IgD-negative memory B cell (primary cell): ENCODE measurements around the gene LMBRD2. TPM values are rescaled to one million over a fixed set of nuclear protein-coding genes. Genes with fewer than 3 reads are reported as not detected.
A peak's percentile ranks its signal among the peaks of the same experiment; 100 is the strongest.

Source experiments
- H3K27ac Mint-ChIP-seq, 3 donors: one replicate each; pipeline ENCODE4 v1.8.0; 2020 to 2022; ENCODE audit warnings: mild to moderate bottlenecking in 3 of 3, mixed read lengths in 3 of 3, moderate library complexity in 1 of 3
- H3K27me3 Mint-ChIP-seq: one replicate; pipeline ENCODE4 v1.8.0; 2021; ENCODE audit warnings: mixed read lengths
- H3K36me3 Mint-ChIP-seq: one replicate; pipeline ENCODE4 v1.8.0; 2020; ENCODE audit warnings: mild to moderate bottlenecking, mixed read lengths
- H3K4me1 Mint-ChIP-seq, 3 donors: one replicate each; pipeline ENCODE4 v1.8.0; 2020 to 2022; ENCODE audit warnings: mixed read lengths in 3 of 3, mild to moderate bottlenecking in 1 of 3
- H3K4me3 Mint-ChIP-seq, 4 donors: one replicate each; pipeline ENCODE4 v1.8.0; 2020 to 2022; ENCODE audit warnings: mild to moderate bottlenecking in 4 of 4, mixed read lengths in 4 of 4, moderate library complexity in 3 of 4
- H3K9me3 Mint-ChIP-seq, 3 donors: one replicate each; pipeline ENCODE4 v1.8.0; 2020 to 2021; ENCODE audit warnings: mixed read lengths in 3 of 3, mild to moderate bottlenecking in 1 of 3
- polyA plus RNA-seq: library from polyadenylated mRNA; unstranded; fragments of 300-500 nt; fragmentation: Illumina TruSeq; gene quantifications from one replicate; pipeline ENCODE4 v1.2.3, GENCODE V29; 2021

LMBRD2 gene
- polyA plus RNA-seq, 1 donor from 2014 or later, result 2.5 TPM

- Mint-ChIP-seq H3K4me3 (no peak overlapping the region), H3K4me1 (peaks cover 10 to 14% (median 11%) of the 10 kb centered on the region in 3 donors), H3K27me3 (no peaks in the 10 kb centered on the region), H3K27ac (no peak overlapping the region), H3K9me3 (no peaks in the 10 kb centered on the region), H3K36me3 (peaks cover 6% of the 10 kb centered on the region)
Measured at GRCh38 chr5:36174119-36174518, 22.4 kb upstream of the LMBRD2 start.

- Mint-ChIP-seq H3K4me3 (no peak overlapping the region), H3K36me3 (peaks cover 7% of the 10 kb centered on the region), H3K27ac (no peak overlapping the region)
Measured at GRCh38 chr5:36173426-36173825, 21.7 kb upstream of the LMBRD2 start.

GRCh38 chr5:36172599-36172998, 20.9 kb upstream of the LMBRD2 start:
- peaks cover 8 to 14% (median 10%) of the 10 kb centered on the region in 3 donors for H3K4me1 Mint-ChIP-seq
- no peak overlapping the region for H3K4me3 Mint-ChIP-seq
- H3K27ac Mint-ChIP-seq, result no peak overlapping the region
- no peaks in the 10 kb centered on the region for H3K27me3 Mint-ChIP-seq
- no peaks in the 10 kb centered on the region for H3K9me3 Mint-ChIP-seq
- H3K36me3 Mint-ChIP-seq, result peaks cover 6% of the 10 kb centered on the region

More at GRCh38 chr5:36173426-36173825, 21.7 kb upstream of the LMBRD2 start:
- Mint-ChIP-seq H3K27me3 (no peaks in the 10 kb centered on the region), H3K9me3 (no peaks in the 10 kb centered on the region), H3K4me1 (peaks cover 10 to 14% (median 11%) of the 10 kb centered on the region in 3 donors)

- Mint-ChIP-seq H3K36me3 (peaks cover 8% of the 10 kb centered on the region), H3K27me3 (no peaks in the 10 kb centered on the region), H3K9me3 (no peaks in the 10 kb centered on the region), H3K27ac (no peak overlapping the region), H3K4me3 (no peak overlapping the region), H3K4me1 (peaks cover 0 to 7% (median 0%) of the 10 kb centered on the region in 3 donors)
Measured at GRCh38 chr5:36170832-36171424, 19.2 kb upstream of the LMBRD2 start.

GRCh38 chr5:36168737-36169136, 17.1 kb upstream of the LMBRD2 start:
- no peaks in the 10 kb centered on the region for H3K9me3 Mint-ChIP-seq
- peaks cover 0 to 2% (median 0%) of the 10 kb centered on the region in 3 donors for H3K4me1 Mint-ChIP-seq
- H3K4me3 Mint-ChIP-seq, result no peak overlapping the region
- peaks cover 8% of the 10 kb centered on the region for H3K36me3 Mint-ChIP-seq
- H3K27ac Mint-ChIP-seq, result no peak overlapping the region
- no peaks in the 10 kb centered on the region for H3K27me3 Mint-ChIP-seq

- Mint-ChIP-seq H3K4me3 (no peak overlapping the region), H3K4me1 (peaks cover 0 to 9% (median 3%) of the 10 kb centered on the region in 3 donors), H3K9me3 (no peaks in the 10 kb centered on the region), H3K27ac (no peak overlapping the region), H3K27me3 (no peaks in the 10 kb centered on the region), H3K36me3 (peaks cover 11% of the 10 kb centered on the region)
Measured at GRCh38 chr5:36164461-36164860, 12.8 kb upstream of the LMBRD2 start.

GRCh38 chr5:36162810-36163486, 11.3 kb upstream of the LMBRD2 start:
- Mint-ChIP-seq H3K9me3 (no peaks in the 10 kb centered on the region), H3K4me1 (peaks cover 0 to 12% (median 3%) of the 10 kb centered on the region in 3 donors), H3K4me3 (no peak overlapping the region), H3K27ac (no peak overlapping the region), H3K36me3 (peaks cover 8% of the 10 kb centered on the region), H3K27me3 (no peaks in the 10 kb centered on the region)

GRCh38 chr5:36161361-36161760, 9.7 kb upstream of the LMBRD2 start:
- H3K27me3 Mint-ChIP-seq, result no peaks in the 10 kb centered on the region
- peak overlapping the region in 1 of 3 donors; percentile 54 for H3K27ac Mint-ChIP-seq
- peaks cover 11% of the 10 kb centered on the region for H3K36me3 Mint-ChIP-seq
- H3K4me1 Mint-ChIP-seq, result peaks cover 8 to 16% (median 11%) of the 10 kb centered on the region in 3 donors
- no peaks in the 10 kb centered on the region for H3K9me3 Mint-ChIP-seq
- no peak overlapping the region for H3K4me3 Mint-ChIP-seq

- Mint-ChIP-seq H3K27me3 (no peaks in the 10 kb centered on the region), H3K27ac (peak overlapping the region in 1 of 3 donors; percentile 54), H3K4me1 (peaks cover 8 to 18% (median 11%) of the 10 kb centered on the region in 3 donors), H3K9me3 (no peaks in the 10 kb centered on the region), H3K4me3 (no peak overlapping the region), H3K36me3 (peaks cover 10% of the 10 kb centered on the region)
Measured at GRCh38 chr5:36160617-36161016, 8.9 kb upstream of the LMBRD2 start.

GRCh38 chr5:36158144-36158543, 6.5 kb upstream of the LMBRD2 start:
- H3K4me1 Mint-ChIP-seq, result peaks cover 9 to 29% (median 20%) of the 10 kb centered on the region in 3 donors

GRCh38 chr5:36156619-36157018, 4.9 kb upstream of the LMBRD2 start:
- no peak overlapping the region for H3K27ac Mint-ChIP-seq
- peaks cover 18 to 36% (median 30%) of the 10 kb centered on the region in 3 donors for H3K4me1 Mint-ChIP-seq
- no peaks in the 10 kb centered on the region for H3K27me3 Mint-ChIP-seq
- peak overlapping the region in 1 of 4 donors; percentile 66 for H3K4me3 Mint-ChIP-seq
- no peaks in the 10 kb centered on the region for H3K9me3 Mint-ChIP-seq
- H3K36me3 Mint-ChIP-seq, result peaks cover 5% of the 10 kb centered on the region

More at GRCh38 chr5:36158144-36158543, 6.5 kb upstream of the LMBRD2 start:
- Mint-ChIP-seq H3K36me3 (peaks cover 9% of the 10 kb centered on the region), H3K9me3 (no peaks in the 10 kb centered on the region), H3K27me3 (no peaks in the 10 kb centered on the region), H3K27ac (no peak overlapping the region), H3K4me3 (no peak overlapping the region)

GRCh38 chr5:36156121-36156601, 4.5 kb upstream of the LMBRD2 start:
- Mint-ChIP-seq H3K9me3 (no peaks in the 10 kb centered on the region), H3K36me3 (peaks cover 5% of the 10 kb centered on the region), H3K4me1 (peaks cover 18 to 32% (median 30%) of the 10 kb centered on the region in 3 donors), H3K4me3 (no peak overlapping the region), H3K27me3 (no peaks in the 10 kb centered on the region), H3K27ac (no peak overlapping the region)

GRCh38 chr5:36155291-36155690, 3.6 kb upstream of the LMBRD2 start:
- Mint-ChIP-seq H3K27me3 (no peaks in the 10 kb centered on the region), H3K4me1 (peaks cover 22 to 39% (median 38%) of the 10 kb centered on the region in 3 donors), H3K36me3 (peaks cover 5% of the 10 kb centered on the region), H3K9me3 (no peaks in the 10 kb centered on the region), H3K4me3 (no peak overlapping the region), H3K27ac (no peak overlapping the region)

- Mint-ChIP-seq H3K4me1 (peaks cover 23 to 43% (median 39%) of the 10 kb centered on the region in 3 donors), H3K9me3 (no peaks in the 10 kb centered on the region), H3K36me3 (peaks cover 5% of the 10 kb centered on the region), H3K27ac (no peak overlapping the region), H3K4me3 (peak overlapping the region in 3 of 4 donors; percentile 3 to 61 (median 43)), H3K27me3 (no peaks in the 10 kb centered on the region)
Measured at GRCh38 chr5:36153726-36154125, 2.0 kb upstream of the LMBRD2 start.

- no peaks in the 10 kb centered on the region for H3K9me3 Mint-ChIP-seq
- H3K27me3 Mint-ChIP-seq, result no peaks in the 10 kb centered on the region
- peak overlapping the region in 1 of 3 donors; percentile 50 for H3K27ac Mint-ChIP-seq
- H3K4me1 Mint-ChIP-seq, result peaks cover 23 to 40% (median 39%) of the 10 kb centered on the region in 3 donors
- H3K4me3 Mint-ChIP-seq, result peak overlapping the region; percentile 3 to 98 (median 88)
- peaks cover 5% of the 10 kb centered on the region for H3K36me3 Mint-ChIP-seq
Measured at GRCh38 chr5:36153298-36153677, 1.6 kb upstream of the LMBRD2 start.
